Forelimb muscle (tissue), 1 donor: ENCODE results near the gene SLC1A2. TPM values are rescaled to one million over a fixed set of nuclear protein-coding genes. Genes with fewer than 3 reads are reported as not detected.

Experiments used
- DNase-seq: peaks from one replicate; pipeline ENCODE4 v3.0.0-alpha.2; 2013; ENCODE audit warnings: low read depth
- polyA plus RNA-seq: library from polyadenylated mRNA; unstranded; fragments of 120-200 nt; gene quantifications from one replicate; pipeline ENCODE4 v1.2.1, GENCODE V29; 2013; ENCODE audit not compliant: insufficient read length

SLC1A2 gene
- 0.99 TPM for polyA plus RNA-seq

GRCh38 chr11:35419184-35419829 is at the start of gene SLC1A2:
Gene SLC1A2 (minus strand): TSS chr11:35419558. CDS start chr11:35418966, 592 bp downstream.
- DNase-seq = no peak

- no peak for DNase-seq
These were observed 46.7 kb upstream of the SLC1A2 start for GRCh38 chr11:35466058-35466457.

GRCh38 chr11:35464308-35464707 is 45.0 kb upstream of the SLC1A2 start:
- DNase-seq = no peak

GRCh38 chr11:35463331-35463751 is 44.0 kb upstream of the SLC1A2 start:
- DNase-seq = no peak

DNA sequence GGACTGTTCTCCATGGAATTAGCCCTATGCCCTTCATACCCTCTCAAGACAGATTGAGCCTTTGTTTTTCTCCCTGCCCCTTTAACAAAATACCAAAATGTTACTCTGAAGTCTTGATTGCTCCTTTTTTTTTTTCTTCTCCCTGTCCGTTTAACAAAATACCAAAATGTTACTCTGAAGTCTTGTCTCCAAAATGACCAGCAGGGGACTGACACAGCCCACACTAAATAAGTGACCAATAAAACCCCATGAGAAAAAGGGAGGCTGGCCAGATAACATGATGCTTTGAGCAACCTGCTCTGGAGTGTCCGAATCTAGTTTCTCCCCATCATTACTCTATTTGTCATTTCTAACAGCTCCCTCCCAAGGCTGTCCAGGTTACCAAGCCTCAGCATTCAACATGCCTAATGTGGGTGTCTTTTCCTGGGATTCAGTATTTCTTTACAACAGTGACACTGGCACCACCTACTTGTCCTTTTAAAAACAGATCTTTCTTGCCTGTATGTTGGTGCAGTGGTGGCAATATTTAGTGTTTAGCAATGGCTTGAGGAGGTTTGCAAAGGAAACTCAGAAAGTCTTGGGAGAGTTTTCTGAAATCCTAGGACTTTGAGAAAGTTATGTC is 42.7 kb upstream of the SLC1A2 start:
- DNase-seq = no peak

GRCh38 chr11:35459489-35459888 is 40.1 kb upstream of the SLC1A2 start:
- DNase-seq = no peak

DNA sequence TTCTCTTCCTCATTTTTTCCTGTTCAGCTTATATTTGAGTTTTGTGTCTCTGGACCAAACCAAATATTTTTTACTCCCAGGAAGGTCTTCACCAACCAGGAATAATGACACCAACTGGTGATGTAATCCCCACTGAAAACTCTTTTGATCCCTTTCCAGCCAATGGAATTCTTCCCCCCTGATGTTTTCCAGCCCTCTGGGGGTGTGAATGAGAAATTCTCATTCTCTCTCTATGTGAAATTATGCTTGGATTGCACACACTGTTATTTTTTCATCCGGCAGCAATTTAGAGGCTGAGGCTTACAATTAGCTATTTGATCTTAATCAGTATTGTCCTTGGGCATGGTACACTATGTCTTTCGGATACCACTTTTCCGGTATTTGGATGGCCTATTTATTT is 39.5 kb upstream of the SLC1A2 start:
- DNase-seq = no peak

GRCh38 chr11:35454362-35454761 is 35.0 kb upstream of the SLC1A2 start:
- DNase-seq = no peak

DNA sequence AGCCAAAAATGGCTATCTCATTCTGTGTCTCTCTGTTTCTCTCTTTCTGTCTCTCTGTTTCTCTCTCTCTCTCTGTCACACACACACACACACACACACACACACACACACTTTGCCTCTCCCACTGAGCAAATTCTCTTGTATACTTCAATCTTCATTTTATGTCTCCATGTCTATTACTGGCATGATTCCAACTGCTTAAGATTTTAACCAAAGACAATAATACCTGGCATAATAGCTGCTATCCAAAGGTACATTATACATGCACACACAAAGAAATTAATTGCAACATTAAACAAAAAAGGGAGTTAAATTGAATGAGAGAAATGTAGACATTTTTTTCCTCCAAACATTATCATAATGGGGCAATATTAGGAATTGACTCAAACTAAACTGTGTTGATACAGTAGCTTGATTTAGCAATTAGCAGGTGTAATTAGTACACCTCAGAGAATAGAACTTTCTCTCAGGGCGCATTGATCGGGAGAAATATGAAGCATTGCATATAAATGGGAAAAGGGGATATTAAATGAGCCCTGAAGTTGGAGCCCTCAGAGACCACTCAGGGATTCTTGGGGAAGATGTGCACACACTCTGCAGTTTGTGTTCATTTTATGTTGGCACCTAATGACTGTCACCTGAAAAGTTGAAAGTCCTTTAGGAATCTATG is 17.4 kb upstream of the SLC1A2 start:
- DNase-seq = no peak

GRCh38 chr11:35433588-35433987 is 14.2 kb upstream of the SLC1A2 start:
- DNase-seq = no peak

DNA sequence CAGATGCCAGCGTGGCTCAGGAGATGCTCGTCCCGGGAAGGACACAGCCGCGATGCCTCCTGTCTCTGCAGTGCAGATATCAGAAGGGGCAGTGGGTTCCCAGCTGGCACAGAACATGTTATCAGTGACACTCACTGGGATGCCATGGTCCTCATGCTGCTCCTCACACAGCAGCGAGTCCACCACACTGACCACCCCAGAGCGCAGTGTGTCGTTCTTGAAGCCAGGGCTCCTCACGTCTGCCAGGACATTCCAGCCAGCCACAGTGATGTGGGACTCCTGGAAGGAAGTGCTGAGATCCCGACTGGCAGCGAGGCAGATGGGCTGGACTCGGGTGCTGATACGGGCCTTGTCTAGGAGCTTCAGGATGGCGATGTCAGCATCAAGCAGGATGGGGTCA is 13.1 kb upstream of the SLC1A2 start:
- no peak for DNase-seq

DNA sequence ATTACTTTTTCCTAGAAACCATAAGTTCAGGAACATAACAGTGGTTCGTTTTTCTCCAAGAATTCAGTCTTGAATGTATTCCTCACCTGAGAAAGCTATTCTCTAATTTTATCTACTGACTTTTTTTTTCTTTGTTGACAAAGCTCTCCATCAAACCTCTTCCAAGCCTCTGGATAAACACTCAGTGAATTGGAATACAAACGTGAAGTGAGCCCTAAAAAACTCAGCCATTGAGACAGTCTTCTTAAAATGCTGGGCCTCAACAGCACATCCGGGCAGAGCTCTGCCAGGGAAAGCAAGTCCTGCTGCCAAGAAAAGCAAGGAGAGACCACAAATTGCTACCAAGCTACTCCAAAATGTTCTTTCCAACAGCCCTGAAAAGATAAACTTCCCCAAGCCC is 7.7 kb upstream of the SLC1A2 start:
- DNase-seq = no peak

DNA sequence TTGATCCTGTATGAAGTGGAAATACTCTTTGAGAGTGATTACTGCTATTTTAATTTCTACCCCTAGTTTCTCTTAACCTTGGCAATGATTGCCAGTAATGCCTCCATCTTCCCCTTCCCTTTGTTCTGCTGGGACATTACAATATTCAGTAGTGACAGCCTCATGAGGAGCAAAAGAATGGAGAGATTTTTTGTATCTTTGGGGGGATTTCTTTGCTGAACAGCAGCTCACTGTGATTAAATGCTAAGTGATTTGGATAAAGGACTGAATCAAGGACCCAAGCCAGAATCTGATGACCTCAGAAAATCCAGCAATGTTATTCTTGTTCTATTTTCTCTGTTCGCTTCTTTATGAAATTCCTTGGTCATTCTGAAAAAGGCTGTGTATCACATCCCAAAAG is 7.0 kb upstream of the SLC1A2 start:
- no peak for DNase-seq

DNA sequence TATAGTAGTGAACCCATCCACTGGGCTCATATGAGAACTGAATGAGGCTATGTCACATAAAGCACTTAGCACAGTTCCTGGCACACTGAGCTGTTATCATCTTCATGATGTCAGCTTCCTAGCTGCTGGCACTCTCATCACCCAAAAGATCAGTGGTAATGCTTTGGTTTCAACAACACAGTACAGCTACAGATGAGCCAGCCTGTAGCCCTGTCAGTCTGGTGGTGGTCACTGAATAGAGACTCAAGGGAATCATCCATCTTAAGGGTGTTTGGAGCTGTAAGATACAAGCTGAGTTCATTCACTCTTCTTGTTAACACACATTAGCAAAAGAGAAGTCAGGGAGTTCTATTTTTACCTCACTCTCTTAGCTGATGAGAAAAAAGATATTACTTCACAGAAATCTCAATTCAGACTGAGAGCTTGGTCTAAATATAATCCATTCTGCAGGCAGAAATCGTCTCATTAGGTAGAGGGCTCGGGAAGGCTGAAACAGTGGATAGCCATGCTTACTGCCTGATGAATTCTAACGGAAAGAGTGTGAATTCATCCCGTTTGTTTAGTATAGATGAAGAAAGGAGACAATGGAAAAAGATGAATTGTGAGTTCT is 6.3 kb upstream of the SLC1A2 start:
- DNase-seq = no peak

DNA sequence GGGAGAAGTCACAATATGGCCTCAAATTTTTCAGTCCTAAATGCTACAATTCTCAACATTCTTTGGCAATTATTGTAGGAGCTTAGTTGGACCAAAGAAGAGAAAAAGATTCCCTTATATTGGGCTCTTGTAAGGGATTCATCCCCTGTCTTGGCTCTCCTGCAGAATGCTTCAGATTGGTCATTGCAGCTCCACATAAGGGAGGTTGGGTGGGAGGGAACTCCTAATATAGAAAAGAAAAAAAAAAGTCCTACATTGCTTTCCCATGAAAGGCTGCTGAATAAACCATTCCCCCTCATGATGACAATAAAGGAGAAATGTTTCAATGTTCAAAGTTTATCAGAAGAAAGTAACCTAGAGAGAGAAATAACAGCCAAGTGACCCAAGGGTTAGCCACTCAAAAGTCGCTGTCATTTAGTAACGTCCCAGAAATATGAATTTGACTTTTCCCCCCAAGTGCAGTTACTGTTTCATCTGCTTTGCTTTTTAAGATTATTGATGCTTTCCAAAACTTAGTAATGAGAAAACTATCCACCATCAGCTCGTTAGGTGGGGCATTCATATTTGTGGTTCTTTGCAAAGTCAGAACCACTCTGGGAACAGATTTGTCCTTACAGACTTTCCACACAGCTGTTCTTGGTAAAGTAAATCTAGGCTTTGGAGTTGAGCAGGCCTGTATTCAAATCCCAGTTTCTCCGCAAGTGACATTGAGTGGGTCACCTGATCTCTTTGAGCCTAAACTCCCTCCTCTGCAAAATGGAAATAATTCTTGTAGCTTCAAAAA is 5.0 kb upstream of the SLC1A2 start:
- DNase-seq = no peak

GRCh38 chr11:35420371-35420770 is 1.0 kb upstream of the SLC1A2 start:
- no peak for DNase-seq

DNA sequence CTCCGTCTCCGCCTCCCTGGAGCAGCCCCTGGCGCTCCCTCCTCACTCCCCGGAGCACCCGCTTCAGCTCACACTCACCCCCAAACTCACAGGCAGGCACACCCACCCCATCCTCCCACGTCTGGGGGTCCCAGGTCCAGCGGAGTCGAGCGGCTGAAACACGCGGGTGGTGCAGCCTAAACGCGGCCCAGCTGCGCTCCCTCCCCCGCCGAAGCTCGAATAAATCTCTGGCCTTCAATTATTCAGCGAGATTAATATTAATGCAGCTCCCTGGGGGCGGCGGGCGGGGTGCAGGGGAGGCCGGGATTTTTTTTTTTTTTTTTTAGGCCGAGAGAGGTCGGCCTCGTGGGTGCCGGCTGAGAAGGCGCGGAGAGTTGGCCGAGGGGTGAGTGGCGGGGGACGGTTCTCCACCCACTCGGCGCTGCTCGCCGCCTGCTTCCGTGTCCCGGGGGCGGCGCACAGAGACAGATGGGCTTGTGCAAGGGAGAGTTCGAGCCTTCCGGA is 524 bp upstream of the SLC1A2 start:
- DNase-seq = no peak

DNA sequence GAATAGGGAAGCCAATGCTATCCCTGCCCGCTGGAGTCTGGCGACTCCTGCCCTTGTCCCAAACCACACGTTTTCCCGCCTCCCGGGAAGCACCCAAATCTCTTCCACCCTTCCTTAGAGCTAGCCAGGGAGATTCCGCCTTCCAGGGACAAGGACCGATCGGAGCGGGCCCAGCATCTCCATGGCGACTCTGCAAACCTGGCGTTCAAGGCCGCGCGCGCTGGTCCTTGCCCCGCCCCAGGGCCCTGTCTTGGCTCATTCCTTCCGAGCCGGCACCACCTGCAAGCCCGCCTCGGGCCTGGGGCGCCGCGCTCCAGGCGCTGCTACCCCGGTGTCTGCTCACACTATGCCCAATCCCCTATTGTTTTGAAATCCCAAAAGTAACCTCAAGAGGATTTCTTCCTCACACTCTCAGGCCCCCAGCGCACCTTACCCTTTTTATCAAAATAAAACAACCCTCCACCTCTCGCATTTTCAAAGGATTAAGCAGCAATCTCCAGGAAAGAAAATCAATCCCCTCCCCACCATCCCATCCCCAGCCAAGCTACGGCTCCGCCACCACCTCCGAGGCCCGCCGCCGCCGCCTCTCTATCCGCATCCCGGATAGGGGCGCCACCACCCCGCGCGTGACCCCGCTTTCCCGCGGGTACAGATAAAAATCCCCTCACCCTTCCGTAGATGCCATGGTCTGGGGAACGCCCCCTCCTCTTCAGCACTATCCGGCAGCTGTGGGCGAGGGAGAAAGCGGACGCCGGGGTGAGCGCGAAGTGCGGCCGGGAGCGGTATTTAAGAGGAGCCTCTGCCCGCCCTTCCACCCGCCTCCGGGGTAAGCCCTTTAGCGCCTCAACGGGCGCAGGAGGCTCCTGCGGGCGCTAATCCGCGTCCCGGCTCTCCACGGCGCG is 825 bp downstream of the SLC1A2 start:
- no peak for DNase-seq

GRCh38 chr11:35415487-35415886 is 3.9 kb downstream of the SLC1A2 start:
- no peak for DNase-seq

- no peak for DNase-seq
These were observed 4.6 kb downstream of the SLC1A2 start for GRCh38 chr11:35414776-35415175.

GRCh38 chr11:35414311-35414710 is 5.0 kb downstream of the SLC1A2 start:
- DNase-seq = no peak
